Measurements from ENCODE around the gene PCBD2.
"Not testable (repeated sequence)": the region's sequence is repeated elsewhere in the genome, so short reads cannot be mapped to it uniquely, and the experiment has no call there.

PCBD2 gene

GRCh38 chr5:134957920-134958608, 53.1 kb downstream of the PCBD2 start:
- DNase-seq (ENCODE audit: low read depth in 1 of 2, low spot score in 1 of 2): no peak

GRCh38 chr5:134958755-134959154, 53.8 kb downstream of the PCBD2 start:
- no peak for DNase-seq (ENCODE audit: low read depth in 1 of 2, low spot score in 1 of 2)

- DNase-seq (ENCODE audit: low read depth in 1 of 2, low spot score in 1 of 2): no peak
Observed at GRCh38 chr5:134963098-134963497, 58.2 kb downstream of the PCBD2 start.

- peak in 1 of 2 donors; percentile 7 for DNase-seq (ENCODE audit: low read depth in 1 of 2, low spot score in 1 of 2)
Observed at GRCh38 chr5:134964359-134965270, 59.7 kb downstream of the PCBD2 start.

GRCh38 chr5:134965271-134965825, 60.4 kb downstream of the PCBD2 start:
- no peak for DNase-seq (ENCODE audit: low read depth in 1 of 2, low spot score in 1 of 2)

GRCh38 chr5:134967607-134968006, 62.7 kb downstream of the PCBD2 start, which contains the start of gene CATSPER3:
CATSPER3 (plus strand) TSS chr5:134967907; CDS start chr5:134967992, 85 bp downstream.
- no peak for DNase-seq (ENCODE audit: low read depth in 1 of 2, low spot score in 1 of 2)

- no peak for DNase-seq (ENCODE audit: low read depth in 1 of 2, low spot score in 1 of 2)
Observed at GRCh38 chr5:134968055-134968454, 63.1 kb downstream of the PCBD2 start.

- DNase-seq (ENCODE audit: low read depth in 1 of 2, low spot score in 1 of 2): no peak
Observed at GRCh38 chr5:134969166-134969565, 64.2 kb downstream of the PCBD2 start.

- no peak for DNase-seq (ENCODE audit: low read depth in 1 of 2, low spot score in 1 of 2)
Observed at GRCh38 chr5:134975078-134975715, 70.3 kb downstream of the PCBD2 start.

GRCh38 chr5:134975843-134976242, 70.9 kb downstream of the PCBD2 start:
- DNase-seq (ENCODE audit: low read depth in 1 of 2, low spot score in 1 of 2): no peak

- DNase-seq (ENCODE audit: low read depth in 1 of 2, low spot score in 1 of 2): no peak
Observed at GRCh38 chr5:134976841-134977240, 71.9 kb downstream of the PCBD2 start.

- DNase-seq (ENCODE audit: low read depth in 1 of 2, low spot score in 1 of 2): no peak
Observed at GRCh38 chr5:134979416-134979815, 74.5 kb downstream of the PCBD2 start.

GRCh38 chr5:134982230-134982629, 77.3 kb downstream of the PCBD2 start:
- DNase-seq (ENCODE audit: low read depth in 1 of 2, low spot score in 1 of 2): no peak

GRCh38 chr5:134989266-134989830, 84.4 kb downstream of the PCBD2 start:
- no peak for DNase-seq (ENCODE audit: low read depth in 1 of 2, low spot score in 1 of 2)

- not testable (repeated sequence) for DNase-seq (ENCODE audit: low read depth in 1 of 2, low spot score in 1 of 2)
Observed at GRCh38 chr5:134990183-134990582, 85.3 kb downstream of the PCBD2 start.

- DNase-seq (ENCODE audit: low read depth in 1 of 2, low spot score in 1 of 2): no peak
Observed at GRCh38 chr5:134992148-134992547, 87.2 kb downstream of the PCBD2 start.

- DNase-seq (ENCODE audit: low read depth in 1 of 2, low spot score in 1 of 2): no peak
Observed at GRCh38 chr5:134993161-134993560, 88.2 kb downstream of the PCBD2 start.

- no peak for DNase-seq (ENCODE audit: low read depth in 1 of 2, low spot score in 1 of 2)
Observed at GRCh38 chr5:134994560-134995156, 89.7 kb downstream of the PCBD2 start.

- DNase-seq (ENCODE audit: low read depth in 1 of 2, low spot score in 1 of 2): no peak
Observed at GRCh38 chr5:134995850-134996402, 91.0 kb downstream of the PCBD2 start.

GRCh38 chr5:134997015-134997414, 92.1 kb downstream of the PCBD2 start:
- no peak for DNase-seq (ENCODE audit: low read depth in 1 of 2, low spot score in 1 of 2)
